ENCODE measurements around the gene OGDHL.

DNA sequence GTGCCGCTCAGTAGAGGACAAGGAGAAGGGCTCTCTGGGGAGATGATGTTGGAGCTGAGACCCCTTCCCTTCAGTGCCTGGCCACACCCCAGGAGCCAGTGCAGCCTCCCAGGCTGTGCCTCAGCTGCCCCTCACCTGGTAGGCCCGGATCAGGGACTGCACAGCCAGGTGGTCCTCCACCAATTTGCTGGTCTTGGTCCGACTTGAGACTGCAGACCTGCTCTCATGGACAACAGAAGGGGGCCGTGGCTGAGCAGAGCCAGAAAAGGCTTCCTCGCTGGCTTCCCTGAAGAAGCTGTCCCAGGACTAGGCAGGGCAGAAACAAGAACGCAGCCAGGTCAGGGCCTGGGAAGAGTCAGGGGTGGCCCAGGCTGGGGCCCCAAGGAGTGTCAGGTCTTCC lies 5.5 kb downstream of the OGDHL start:
- TF ChIP-seq, protein P1, sequence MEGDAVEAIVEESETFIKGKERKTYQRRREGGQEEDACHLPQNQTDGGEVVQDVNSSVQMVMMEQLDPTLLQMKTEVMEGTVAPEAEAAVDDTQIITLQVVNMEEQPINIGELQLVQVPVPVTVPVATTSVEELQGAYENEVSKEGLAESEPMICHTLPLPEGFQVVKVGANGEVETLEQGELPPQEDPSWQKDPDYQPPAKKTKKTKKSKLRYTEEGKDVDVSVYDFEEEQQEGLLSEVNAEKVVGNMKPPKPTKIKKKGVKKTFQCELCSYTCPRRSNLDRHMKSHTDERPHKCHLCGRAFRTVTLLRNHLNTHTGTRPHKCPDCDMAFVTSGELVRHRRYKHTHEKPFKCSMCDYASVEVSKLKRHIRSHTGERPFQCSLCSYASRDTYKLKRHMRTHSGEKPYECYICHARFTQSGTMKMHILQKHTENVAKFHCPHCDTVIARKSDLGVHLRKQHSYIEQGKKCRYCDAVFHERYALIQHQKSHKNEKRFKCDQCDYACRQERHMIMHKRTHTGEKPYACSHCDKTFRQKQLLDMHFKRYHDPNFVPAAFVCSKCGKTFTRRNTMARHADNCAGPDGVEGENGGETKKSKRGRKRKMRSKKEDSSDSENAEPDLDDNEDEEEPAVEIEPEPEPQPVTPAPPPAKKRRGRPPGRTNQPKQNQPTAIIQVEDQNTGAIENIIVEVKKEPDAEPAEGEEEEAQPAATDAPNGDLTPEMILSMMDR (IDR thresholded peaks at IDR 0.05), result no peak
- no peak for TF ChIP-seq POLR2A (IDR thresholded peaks at IDR 0.05)
